GM23338 (cell line): ENCODE measurements around the gene STAB2.

Experiments used
- CTCF ChIP-seq, 2 experiments: fragments of 200-600 bp in 1 of 2; sonication (generic) in 1 of 2; conservative IDR thresholded peaks; 2 replicates each; pipeline versions ENCODE4 v1.5.1 to v1.6.1; 2016 to 2017; ENCODE audit warnings: antibody characterized with exemption in 2 of 2, low read depth in 2 of 2, mild to moderate bottlenecking in 2 of 2, moderate library complexity in 1 of 2
- EZH2 ChIP-seq: fragments of 200-600 bp; sonication (generic); IDR thresholded peaks from one replicate; pipeline ENCODE4 v1.8.0; 2017; ENCODE audit warnings: antibody characterized with exemption, mild to moderate bottlenecking, low read depth; ENCODE audit not compliant: unreplicated experiment
- EZH2phosphoT487 ChIP-seq: fragments of 200-600 bp; sonication (generic); IDR thresholded peaks from one replicate; pipeline ENCODE4 v1.8.1; 2018; ENCODE audit warnings: antibody characterized with exemption; ENCODE audit not compliant: unreplicated experiment
- POLR2AphosphoS5 ChIP-seq: IDR thresholded peaks from 2 replicates; pipeline ENCODE4 v1.6.1; 2016; ENCODE audit warnings: antibody characterized with exemption, low read depth
- REST ChIP-seq: IDR thresholded peaks from one replicate; pipeline ENCODE4 v1.6.1; 2018; ENCODE audit warnings: antibody characterized with exemption; ENCODE audit not compliant: unreplicated experiment

- TF ChIP-seq CTCF (conservative IDR thresholded peaks at IDR 0.05; ENCODE audit: low read depth in 2 of 2) (no peak), POLR2AphosphoS5 (no peak), EZH2 (no peak), REST (no peak), EZH2phosphoT487 (no peak)
These were observed 147.8 kb downstream of the STAB2 start for GRCh38 chr12:103734863-103735262.
